HG03521 (cell line): ENCODE measurements around the gene AXL.
"Not testable (repeated sequence)": the region's sequence is repeated elsewhere in the genome, so short reads cannot be mapped to it uniquely, and the experiment has no call there.

Experiments
- ATAC-seq: cut with Tn5 transposase; IDR thresholded peaks from one replicate; pipeline ENCODE4 v1.9.1; 2021; ENCODE audit warnings: mild to moderate bottlenecking, moderate library complexity; ENCODE audit not compliant: unreplicated experiment

Gene AXL

DNA sequence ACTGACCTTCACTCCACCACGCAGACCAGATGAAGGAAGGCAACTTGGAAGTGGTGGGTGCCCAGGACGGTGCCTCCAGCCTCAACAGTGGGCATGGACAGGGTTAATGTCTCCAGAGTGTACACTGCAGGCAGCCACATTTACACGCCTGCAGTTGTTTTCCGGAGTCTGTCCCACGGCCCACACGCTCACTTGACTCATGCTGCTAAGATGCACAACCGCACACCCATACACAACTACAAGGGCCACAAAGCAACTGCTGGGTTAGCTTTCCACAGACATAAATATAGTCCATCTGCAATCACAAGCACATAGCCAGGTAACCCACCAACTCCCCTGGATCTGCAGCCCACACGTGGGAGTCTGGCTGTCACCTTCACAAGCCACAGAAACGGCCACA is 12.6 kb upstream of the AXL start:
- no peak for ATAC-seq

DNA sequence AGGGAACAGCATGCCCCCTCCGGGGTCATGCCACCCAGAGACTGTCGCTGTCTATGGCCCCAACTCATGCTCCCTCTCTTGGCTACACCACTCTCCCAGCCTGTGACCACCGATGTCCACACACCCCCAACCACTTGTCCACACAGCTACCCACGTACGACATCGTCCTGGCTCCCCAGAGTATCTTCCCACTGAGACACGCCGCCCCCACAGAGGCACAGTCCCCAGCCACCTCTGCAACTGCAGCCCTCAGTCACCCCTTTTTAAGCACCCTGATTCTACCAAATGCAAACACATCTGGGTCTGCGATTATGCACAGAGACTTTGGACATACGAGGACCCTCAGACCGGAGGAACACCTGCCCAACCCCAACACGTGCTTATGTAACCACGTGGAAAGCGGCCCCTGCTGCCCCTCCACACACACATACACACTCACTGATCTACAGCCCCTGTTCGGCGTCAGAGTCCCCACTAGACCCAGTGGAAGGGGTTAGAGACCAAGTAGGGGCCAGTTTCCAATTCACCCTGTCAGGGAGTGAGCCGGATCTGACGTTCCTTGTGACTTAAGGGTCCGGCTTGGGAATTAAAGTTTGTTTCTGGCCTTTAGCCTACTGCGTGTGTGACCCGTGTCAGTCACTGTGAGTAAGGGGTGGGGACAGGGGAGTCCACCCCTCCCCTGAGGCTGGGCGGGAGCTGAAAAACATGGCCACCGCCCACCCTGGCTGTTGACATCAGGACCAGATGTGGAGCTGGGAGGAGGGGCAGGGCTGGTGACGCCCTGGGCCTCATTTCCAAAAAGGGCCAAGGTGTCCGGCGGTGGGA is 11.9 kb upstream of the AXL start:
- no peak for ATAC-seq

DNA sequence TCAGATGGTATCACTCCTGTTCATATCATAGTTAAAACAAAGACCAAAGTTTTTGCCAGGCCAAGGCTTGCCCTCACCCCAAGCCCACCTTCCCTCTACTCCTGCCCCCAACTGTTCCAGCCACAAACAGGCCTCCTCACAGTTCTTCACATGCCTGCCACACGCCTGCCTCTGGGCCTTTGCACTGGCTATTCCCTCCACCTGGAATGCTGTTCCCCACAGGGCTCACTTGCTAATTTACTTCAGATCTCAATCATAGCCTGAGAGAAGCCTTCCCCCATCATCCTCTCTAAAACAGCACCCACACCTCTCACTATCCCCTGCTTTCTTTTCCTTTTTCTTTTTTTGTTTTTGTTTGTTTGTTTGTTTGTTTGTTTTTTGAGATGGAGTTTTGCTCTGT is 4.9 kb upstream of the AXL start:
- no peak for ATAC-seq

DNA sequence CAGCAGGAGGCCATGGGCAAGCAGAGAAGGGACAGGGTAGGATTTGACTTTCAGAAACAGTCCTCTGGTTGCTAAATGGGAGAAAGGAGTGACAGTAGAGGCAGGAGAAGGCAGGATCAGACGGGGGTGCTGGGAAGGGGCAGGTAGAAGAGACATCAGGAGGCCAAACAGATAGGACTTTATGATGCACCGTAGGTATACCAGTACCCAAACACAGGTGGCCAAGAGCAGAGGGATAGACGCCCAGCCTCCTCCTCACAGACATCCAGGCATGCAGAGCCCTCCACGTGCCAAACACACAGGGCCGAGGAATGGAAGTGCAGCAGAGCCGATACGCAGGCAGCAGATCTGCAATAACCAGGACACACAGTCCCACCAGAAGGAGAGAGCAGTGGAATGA is 1.3 kb upstream of the AXL start:
- ATAC-seq, result no peak

DNA sequence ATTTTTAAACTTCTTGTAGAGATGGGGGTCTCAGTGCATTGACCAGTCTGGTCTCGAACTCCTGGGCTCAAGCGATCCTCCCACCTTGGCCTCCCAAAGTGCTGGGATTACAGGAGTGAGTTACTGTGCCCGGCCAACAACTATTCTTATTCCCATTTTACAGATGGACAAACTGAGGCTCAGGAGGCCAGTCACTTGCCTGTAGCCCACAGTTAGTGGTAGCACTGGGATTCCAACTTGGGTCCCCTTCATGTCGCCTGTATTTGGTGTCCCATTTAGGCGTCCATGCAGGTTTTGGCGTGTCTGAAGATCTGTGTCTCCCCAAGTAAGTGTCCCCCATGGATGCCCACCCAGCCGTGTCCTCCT is 791 bp upstream of the AXL start:
- ATAC-seq, result no peak

DNA sequence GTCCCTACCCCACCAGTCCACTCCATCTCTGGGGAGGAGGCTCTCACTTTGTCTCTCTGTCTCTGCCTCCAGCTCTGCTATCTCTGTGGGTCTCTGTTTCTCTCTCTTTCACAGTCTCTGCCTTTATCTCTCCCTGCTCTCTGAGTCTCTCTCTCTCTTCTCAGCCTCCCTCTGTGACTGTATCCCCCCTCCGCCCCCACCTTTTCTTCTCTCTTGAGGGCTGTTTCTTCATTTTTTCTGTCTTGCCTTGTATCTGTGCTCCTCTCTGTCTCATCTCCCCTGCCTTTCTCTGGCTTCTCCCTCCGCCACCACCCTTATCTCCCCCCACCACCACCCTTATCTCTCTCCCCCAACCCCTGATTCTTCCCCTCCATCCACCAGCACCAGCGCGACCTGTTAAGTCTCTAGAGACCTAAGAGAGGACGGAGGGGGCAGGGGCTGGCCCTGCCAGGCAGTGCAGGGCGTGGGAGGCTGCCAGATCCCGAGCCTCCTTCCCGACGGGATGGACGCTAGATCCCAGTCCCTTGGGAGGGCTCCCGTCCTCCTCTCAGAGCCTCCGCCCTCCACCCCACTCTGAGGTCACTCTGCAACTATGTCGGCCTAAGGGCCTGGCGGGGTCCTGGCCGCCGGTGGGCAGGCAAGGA is 1.0 kb downstream of the AXL start:
- no peak for ATAC-seq

DNA sequence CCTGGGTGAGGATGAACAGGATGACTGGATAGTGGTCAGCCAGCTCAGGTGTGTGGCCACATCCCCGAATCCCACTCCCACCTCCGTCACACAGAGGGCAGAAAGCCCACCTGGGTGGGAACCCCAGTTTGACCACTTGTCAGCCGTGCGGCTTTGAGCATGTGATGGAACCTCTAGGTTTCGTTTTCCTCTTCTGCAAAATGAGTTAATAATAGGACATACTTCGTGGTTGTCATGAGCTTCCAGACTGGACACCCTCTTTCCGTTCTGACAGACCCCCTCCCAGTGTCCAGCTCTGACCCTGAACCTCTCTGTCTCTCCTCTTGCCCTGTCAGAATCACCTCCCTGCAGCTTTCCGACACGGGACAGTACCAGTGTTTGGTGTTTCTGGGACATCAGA is 1.8 kb downstream of the AXL start:
- no peak for ATAC-seq

DNA sequence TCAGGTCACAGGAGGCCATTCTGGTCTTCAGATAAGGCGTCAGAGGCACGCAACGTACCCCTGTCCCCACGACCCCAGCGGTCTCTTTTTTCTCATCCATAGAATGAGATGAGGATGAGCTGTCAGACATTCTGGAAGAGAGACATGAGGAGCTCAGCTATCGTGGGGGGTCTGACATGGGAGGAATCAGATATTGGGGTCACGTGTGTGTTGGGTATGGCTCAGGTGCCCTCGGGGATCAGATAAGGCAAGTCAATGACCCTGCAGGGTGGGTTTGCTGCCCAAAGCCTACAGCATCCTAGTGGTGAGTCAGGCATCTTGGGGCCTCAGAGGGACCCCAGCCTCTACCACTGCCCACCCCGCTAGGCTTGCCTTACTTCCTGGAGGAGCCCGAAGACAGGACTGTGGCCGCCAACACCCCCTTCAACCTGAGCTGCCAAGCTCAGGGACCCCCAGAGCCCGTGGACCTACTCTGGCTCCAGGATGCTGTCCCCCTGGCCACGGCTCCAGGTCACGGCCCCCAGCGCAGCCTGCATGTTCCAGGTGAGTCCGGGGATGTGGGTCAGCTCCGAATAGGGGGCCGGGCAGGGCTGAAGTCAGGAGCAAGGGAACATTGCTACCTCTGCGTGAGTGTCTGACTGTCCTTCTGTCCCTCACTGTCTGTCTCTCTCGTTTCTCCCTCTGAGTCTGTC is 2.6 kb downstream of the AXL start:
- no peak for ATAC-seq

DNA sequence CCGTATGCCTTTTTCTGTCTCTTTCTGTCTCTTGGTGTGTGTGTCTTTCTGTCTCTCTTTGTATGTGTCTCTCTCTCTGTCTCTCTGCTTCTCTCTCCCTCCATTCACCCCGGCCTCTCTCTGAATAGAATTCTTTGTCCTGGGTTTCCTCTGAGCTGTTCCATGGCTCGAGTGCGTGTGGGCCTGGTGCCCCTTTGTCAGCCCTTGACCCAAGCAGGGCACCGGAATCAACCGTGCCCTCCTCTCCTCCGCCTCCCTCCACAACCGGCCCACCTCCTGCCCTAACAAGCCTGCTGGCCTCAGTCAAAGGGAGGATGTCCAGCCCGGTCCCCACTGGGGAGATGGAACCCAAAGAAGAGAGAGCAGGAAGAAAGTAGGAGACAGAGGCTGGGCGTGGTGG is 3.2 kb downstream of the AXL start:
- ATAC-seq, result no peak

DNA sequence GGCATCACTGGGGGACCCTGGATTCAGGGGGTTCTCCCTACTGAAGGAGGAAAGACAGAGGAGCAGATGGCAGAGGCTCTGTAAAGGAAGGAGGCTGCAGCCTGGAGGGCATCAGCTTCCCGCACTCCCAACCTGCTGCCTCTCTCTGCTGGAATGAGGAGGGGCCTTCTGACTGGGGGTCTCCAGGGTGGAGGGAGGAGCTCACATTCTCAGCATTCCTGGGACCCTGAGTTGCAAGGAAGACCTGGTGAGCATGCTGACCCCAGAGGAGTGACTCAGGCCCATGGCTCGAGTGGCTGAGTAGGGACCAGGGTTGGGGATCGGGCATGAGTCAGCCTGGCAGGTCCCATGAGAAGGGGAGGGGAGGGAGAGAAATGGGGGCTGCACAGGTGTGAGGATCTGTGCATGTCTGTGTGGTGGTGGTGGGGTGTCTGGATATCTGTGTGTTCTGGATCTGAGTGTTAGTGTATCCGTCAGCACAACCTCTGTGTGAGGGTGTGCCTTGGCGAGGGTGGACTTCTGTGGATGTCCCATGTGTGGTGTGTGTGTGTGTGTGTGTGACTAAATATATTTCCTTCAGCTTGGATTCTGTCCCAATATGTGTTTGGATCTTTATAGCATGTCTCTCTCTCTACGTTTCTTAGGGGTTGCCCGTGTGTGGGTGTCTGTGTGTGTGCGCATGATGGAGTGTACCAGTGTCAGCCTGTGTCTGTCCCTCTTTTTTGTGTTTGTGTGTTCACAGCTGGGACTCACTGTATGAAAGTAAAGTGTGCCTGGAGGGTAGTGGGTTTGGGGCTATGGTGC is 4.6 kb downstream of the AXL start:
- no peak for ATAC-seq

DNA sequence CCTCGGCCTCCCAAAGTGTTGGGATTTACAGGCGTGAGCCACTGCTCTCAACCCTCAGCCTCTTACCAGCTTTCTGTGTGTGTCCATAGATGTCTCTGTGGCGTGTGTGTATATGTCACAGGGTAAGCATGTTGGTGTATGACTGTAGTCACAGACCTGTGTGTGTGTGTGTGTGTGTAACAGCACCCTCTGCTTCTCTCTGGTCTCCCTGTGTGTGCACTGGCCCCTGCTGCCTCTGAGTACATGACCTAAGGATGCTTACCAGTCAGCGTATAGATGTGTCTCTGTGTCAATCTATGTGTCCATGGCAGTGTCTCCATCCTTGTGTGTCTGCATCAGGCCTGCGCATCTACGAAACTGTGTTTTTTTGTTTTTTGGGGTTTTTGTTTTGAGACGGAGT is 5.6 kb downstream of the AXL start:
- ATAC-seq, result no peak

DNA sequence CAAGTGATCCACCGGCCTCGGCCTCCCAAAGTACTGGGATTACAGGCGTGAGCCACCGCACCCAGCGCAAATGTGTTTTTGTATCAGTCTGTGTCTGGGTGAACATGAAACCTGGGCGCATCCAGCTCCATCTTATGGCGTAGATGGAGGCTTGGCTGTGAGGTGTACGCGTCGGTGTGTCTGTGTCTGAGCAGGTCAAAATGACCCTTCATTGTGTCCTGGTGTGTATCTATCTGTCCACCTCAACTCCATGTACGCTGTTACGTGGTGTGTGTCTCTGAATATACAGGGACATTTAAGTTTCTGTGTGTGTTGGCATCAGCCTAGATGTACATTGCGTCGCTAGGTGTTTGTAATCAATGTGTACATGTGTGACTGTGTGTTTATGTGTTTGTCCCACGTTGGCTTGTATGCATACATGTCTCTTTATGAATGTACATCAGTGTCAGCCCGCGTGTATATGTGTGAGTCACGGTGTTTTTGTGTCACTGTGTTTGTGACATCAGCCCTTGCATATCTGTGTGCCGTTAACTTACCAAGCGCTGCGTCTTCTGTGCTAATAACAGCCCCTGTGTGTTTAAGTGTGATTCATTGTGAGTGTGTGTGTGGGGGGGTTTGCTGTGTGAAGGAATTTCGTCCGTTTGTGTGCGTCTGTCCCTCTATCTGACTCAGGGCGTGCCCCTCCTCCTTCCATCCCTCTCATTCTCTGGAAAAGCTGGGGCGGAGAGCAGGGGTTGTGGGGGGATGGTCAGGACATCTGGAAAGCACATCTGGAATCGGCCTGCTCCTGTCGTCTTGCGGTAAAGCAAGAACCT is 6.4 kb downstream of the AXL start:
- ATAC-seq, result no peak

DNA sequence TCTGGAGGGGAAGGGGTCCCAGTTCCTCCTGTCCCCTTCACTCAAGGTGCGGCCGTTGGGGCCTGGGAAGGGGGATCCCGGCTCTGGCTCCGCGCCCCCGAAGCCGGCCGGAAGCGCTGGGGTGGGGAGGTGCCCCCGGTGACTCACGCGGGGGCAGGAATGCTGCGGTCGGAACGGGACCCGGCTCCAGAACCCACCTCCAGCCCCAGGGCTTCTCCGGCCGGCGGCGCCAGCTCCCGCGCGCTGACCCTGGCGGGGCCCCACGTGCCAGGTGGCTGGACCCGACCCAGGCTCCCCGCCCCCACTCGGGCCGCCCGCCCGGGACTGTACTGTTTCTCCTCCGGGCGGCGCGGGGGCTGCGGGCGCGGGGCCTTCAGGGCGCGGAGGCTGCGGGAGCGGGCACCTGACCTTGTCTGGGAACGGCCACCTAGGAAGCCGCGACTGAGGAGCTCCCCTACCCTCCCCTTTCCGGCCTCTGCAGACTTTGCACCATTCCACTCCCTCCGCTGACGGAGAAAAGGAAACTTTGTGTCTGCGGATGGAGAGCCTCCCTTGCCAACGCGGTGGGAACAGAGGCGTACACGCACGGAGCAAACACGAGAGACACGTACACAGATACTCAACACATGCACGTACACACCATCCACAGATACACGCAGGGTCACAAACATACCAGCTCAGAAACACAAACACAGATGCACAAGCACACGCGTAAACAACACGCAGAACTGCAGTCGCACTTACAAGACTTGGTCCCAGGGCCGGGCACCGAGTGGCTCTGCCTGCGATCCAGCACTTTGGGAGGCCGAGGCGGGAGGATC is 7.2 kb downstream of the AXL start:
- no peak for ATAC-seq

DNA sequence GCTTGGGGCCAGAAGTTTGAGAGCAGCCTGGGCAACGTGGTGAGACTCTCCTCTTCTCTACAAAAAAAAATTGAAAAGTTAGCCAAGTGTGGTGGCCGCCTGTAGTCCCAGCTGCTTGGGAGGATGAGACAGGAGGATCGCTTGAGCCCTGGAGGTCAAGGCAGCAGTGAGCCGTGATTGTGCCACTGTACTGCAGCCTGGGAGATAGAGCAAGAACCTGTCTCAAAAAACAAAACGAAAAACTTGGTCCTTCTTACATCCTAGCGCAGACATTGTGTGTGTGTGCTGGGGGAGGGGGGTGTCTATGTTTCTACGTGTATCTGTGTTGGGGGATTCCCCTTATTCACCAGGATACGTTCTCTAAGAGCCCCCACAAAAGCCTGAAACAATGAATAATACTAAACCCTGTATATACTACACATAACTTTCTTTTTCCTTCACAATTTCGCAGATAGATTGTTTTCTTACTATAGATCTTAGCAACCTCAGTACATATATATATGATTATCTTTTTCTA is 7.9 kb downstream of the AXL start:
- no peak for ATAC-seq

DNA sequence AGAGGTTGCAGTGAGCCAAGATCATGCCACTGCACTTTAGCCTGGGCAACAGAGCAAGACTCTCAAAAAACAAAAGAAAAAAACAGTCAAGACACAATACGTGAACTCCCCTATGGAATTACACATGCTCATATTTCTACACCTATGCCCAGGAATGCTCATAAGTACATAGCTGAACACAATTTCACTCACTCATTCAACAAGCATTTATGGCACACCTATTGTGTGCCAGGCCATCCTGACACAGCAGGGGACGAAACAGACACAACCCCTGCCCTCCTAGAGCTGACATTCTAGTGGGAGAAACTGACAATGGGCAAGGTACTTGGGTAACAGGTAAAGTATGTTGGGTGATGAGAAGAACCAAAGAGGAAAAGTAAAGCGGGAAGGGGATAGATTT is 9.5 kb downstream of the AXL start:
- no peak for ATAC-seq

DNA sequence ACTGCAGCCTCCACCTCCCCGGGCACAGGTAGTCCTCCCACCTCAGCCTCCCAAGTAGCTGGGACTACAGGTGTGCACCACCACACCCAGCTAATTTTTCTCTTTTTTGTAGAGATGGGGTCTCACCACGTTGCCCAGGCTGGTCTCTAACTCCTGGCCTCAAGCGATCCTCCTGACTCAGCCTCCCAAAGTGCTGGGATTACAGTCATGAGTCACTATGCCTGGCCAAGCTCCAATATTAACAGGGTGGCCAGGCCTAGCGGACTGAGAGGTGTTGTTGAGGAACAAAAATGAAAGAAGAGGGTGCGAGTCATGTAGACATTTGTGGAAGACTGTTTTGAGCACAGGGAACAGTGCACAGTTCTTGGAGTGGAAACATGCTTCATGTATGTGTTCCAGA is 10.3 kb downstream of the AXL start:
- ATAC-seq, result not testable (repeated sequence)

DNA sequence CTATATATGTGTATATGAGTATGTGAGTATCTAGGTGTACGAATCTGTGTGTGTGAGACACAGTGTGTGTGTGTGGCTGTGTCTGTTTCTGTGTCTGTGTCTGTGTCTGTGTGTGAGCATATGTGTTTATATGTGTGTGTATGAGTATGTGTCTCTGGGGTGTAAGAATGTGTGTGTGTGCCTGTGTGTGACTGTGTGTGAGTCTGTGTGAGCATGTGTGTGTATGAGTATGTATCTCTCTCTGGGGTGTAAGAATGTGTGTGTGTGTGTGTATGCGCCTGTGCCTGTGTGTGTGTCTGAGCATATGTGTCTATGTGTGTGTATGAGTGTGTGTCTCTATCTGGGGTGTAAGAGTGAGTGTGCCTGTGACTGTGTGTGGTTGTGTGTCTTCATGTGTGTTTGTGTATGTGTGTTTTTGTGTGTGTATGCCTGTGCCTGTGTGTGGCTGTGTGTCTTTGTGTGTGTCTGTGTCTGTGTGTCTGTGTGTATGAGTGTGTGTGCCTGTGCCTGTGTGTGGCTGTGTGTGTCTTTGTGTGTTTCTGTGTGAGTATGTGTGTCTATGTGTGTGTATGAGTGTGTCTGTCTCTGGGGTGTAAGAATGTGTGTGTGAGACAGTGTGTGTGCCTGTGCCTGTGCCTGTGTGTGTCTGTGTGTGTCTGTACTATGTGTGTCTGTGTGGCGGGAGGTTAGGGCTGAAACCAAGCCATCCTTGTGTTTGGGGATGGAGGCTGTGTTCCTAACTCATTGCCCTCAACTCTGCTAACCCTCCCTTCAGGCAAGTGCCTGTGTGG is 11.2 kb downstream of the AXL start:
- no peak for ATAC-seq

DNA sequence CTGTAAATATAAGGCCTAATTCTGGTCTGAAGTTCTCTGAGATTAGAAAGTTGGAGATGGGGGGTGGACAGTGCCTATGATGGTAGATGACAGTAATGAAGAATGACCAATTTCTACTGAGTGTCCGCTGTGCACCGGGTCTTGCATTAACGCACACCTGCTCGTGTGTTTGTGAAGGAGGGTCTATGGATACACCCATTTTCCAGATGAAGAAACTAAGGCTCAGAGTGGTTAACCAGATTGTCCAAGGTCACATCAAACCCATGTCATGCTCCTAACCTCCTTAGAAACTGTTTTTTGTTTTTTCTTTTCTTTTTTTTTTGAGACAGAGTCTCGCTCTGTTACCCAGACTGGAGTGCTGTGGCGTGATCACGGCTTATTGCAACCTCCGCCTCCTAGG is 13.7 kb downstream of the AXL start:
- ATAC-seq, result no peak
